MCF 10A (cell line): ENCODE measurements around the gene SLC13A2. TPM values are rescaled to one million over a fixed set of nuclear protein-coding genes. Genes with fewer than 3 reads are reported as not detected.

ENCODE experiments used
- BruUV-seq: library from RNA; stranded (reverse); fragments of 400-500 nt; replicated peaks from 2 replicates; lab custom pipeline; 2021; lab: Mats Ljungman, UMichigan
- CTCF ChIA-PET: fragments of 300-600 bp; sonication (Branson Sonifier 250); formaldehyde crosslinking; extraction: SDS; loops from one replicate; lab custom pipeline; 2021; ENCODE audit warnings: antibody characterized with exemption, inconsistent platforms; lab: Yijun Ruan, JAX
- POLR2A ChIA-PET: fragments of 300-600, 350-650 bp; sonication (Branson Sonifier 250); formaldehyde crosslinking; extraction: SDS; loops from one replicate; lab custom pipeline; 2020; ENCODE audit warnings: antibody characterized with exemption, inconsistent platforms; lab: Yijun Ruan, JAX
- DNase-seq: peaks from one replicate; pipeline ENCODE4 v3.0.0-alpha.2; 2018; ENCODE audit not compliant: unreplicated experiment
- H3K27ac Mint-ChIP-seq: one replicate; pipeline ENCODE4 v1.8.0; 2022; ENCODE audit warnings: mild to moderate bottlenecking, low read depth, mixed read lengths; ENCODE audit not compliant: unreplicated experiment
- H3K27me3 Mint-ChIP-seq: one replicate; pipeline ENCODE4 v1.8.0; 2022; ENCODE audit warnings: mixed read lengths; ENCODE audit not compliant: insufficient read depth, unreplicated experiment
- H3K36me3 Mint-ChIP-seq: one replicate; pipeline ENCODE4 v1.8.0; 2022; ENCODE audit warnings: mild to moderate bottlenecking, moderate library complexity, mixed read lengths; ENCODE audit not compliant: insufficient read depth, unreplicated experiment
- H3K4me1 Mint-ChIP-seq: one replicate; pipeline ENCODE4 v1.8.0; 2022; ENCODE audit warnings: mixed read lengths; ENCODE audit not compliant: insufficient read depth, unreplicated experiment
- H3K4me3 Mint-ChIP-seq: one replicate; pipeline ENCODE4 v1.8.0; 2022; ENCODE audit warnings: mild to moderate bottlenecking, moderate library complexity, mixed read lengths; ENCODE audit not compliant: unreplicated experiment
- H3K9me3 Mint-ChIP-seq: one replicate; pipeline ENCODE4 v1.8.0; 2022; ENCODE audit warnings: mixed read lengths; ENCODE audit not compliant: unreplicated experiment
- intact Hi-C: fragments of 100-400 bp; cut with micrococcal nuclease; formaldehyde crosslinking; loops from 2 replicates; pipeline ENCODE4 v1.14.1; 2022
- total RNA-seq: library from RNA; stranded (reverse); gene quantifications from 2 replicates; pipeline ENCODE4 v1.2.3, GENCODE V29; 2022
- TF ChIP-seq, protein P1 (sequence below): fragments of 200-600 bp; IDR thresholded peaks from one replicate; pipeline ENCODE4 v1.8.0; 2022; ENCODE audit warnings: antibody characterized with exemption, mild to moderate bottlenecking; ENCODE audit not compliant: unreplicated experiment

Gene SLC13A2
- total RNA-seq, 1 experiment from 2014 or later = not detected

- no peak for DNase-seq
- no peaks in the 10 kb centered on the region for H3K4me1 Mint-ChIP-seq
- H3K27ac Mint-ChIP-seq = no peak overlapping the region
- H3K36me3 Mint-ChIP-seq = no peaks in the 10 kb centered on the region
- no peaks in the 10 kb centered on the region for H3K9me3 Mint-ChIP-seq
- no TSS peak for BruUV-seq
- ChIA-PET POLR2A (no interaction called here), CTCF (interaction anchor here (0.7 to 5.8 kb wide), 5 partner anchors 9 to 142 kb away, joined by 3 to 42 read pairs (median 3); partner anchors contain the start of gene POLDIP2)
- TF ChIP-seq, protein P1, sequence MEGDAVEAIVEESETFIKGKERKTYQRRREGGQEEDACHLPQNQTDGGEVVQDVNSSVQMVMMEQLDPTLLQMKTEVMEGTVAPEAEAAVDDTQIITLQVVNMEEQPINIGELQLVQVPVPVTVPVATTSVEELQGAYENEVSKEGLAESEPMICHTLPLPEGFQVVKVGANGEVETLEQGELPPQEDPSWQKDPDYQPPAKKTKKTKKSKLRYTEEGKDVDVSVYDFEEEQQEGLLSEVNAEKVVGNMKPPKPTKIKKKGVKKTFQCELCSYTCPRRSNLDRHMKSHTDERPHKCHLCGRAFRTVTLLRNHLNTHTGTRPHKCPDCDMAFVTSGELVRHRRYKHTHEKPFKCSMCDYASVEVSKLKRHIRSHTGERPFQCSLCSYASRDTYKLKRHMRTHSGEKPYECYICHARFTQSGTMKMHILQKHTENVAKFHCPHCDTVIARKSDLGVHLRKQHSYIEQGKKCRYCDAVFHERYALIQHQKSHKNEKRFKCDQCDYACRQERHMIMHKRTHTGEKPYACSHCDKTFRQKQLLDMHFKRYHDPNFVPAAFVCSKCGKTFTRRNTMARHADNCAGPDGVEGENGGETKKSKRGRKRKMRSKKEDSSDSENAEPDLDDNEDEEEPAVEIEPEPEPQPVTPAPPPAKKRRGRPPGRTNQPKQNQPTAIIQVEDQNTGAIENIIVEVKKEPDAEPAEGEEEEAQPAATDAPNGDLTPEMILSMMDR = no peak
- intact Hi-C loops = no loop called here
- H3K4me3 Mint-ChIP-seq = no peak overlapping the region
- peaks cover 2% of the 10 kb centered on the region for H3K27me3 Mint-ChIP-seq
Observed at GRCh38 chr17:28498652-28499363, 25.4 kb downstream of the SLC13A2 start.

GRCh38 chr17:28499364-28499664 lies 25.9 kb downstream of the SLC13A2 start:
- no peaks in the 10 kb centered on the region for H3K9me3 Mint-ChIP-seq
- ChIA-PET POLR2A (interaction anchor here (0.5 to 0.9 kb wide), 2 partner anchors 257 to 639 kb away, joined by 3 to 4 read pairs; no protein-coding TSS in a partner anchor), CTCF (interaction anchor here (0.7 to 5.8 kb wide), 3 partner anchors 12 to 41 kb away, joined by 3 to 42 read pairs (median 5); no protein-coding TSS in a partner anchor)
- no TSS peak for BruUV-seq
- peaks cover 7% of the 10 kb centered on the region for H3K27me3 Mint-ChIP-seq
- H3K4me1 Mint-ChIP-seq = no peaks in the 10 kb centered on the region
- no peaks in the 10 kb centered on the region for H3K36me3 Mint-ChIP-seq
- intact Hi-C loops = no loop called here
- TF ChIP-seq, protein P1 = no peak
- no peak overlapping the region for H3K27ac Mint-ChIP-seq
- H3K4me3 Mint-ChIP-seq = no peak overlapping the region
- no peak for DNase-seq

- H3K9me3 Mint-ChIP-seq = no peaks in the 10 kb centered on the region
- no peaks in the 10 kb centered on the region for H3K4me1 Mint-ChIP-seq
- ChIA-PET POLR2A (interaction anchor here (0.5 to 0.9 kb wide), 2 partner anchors 258 to 639 kb away, joined by 3 to 4 read pairs; no protein-coding TSS in a partner anchor), CTCF (interaction anchor here (0.7 to 5.8 kb wide), 5 partner anchors 12 to 48 kb away, joined by 3 to 42 read pairs (median 3); no protein-coding TSS in a partner anchor)
- H3K4me3 Mint-ChIP-seq = no peak overlapping the region
- no peak overlapping the region for H3K27ac Mint-ChIP-seq
- TF ChIP-seq, protein P1 = no peak
- peaks cover 12% of the 10 kb centered on the region for H3K27me3 Mint-ChIP-seq
- intact Hi-C loops = no loop called here
- H3K36me3 Mint-ChIP-seq = no peaks in the 10 kb centered on the region
- BruUV-seq = no TSS peak
- no peak for DNase-seq
Observed at GRCh38 chr17:28499684-28500357, 26.4 kb downstream of the SLC13A2 start.

DNA sequence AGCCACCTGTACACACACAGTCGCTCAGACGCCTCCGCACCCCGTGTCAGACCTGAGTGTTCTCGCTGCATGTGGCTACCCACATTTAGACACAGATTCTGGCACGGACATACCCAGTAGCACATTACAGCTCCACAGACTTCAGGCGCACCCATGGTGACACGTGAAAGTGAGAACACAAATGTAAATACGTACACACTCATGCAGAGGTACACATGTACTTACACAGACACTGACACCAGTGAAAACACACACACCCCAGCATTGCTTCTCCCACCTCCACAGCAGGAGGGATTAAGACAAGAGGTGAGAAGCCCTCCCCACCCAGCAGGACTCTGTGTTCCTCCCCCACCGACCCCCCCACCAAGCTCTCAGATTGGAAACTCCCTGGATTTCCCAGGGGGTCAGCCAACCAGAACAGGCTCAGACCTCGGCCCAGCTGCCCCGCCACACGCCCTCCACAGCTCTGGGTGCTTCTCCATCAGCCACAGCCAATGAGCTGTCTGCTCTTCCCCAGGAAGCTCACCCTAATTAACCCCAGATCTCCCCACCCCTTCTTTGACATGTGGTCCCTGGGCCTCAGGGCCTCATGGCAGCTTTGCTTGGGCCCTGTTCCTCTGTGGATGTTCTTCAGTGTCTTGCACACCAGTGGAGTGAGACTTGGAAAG lies 27.4 kb downstream of the SLC13A2 start:
- intact Hi-C loops = no loop called here
- H3K27me3 Mint-ChIP-seq = peaks cover 12% of the 10 kb centered on the region
- H3K36me3 Mint-ChIP-seq = no peaks in the 10 kb centered on the region
- no peak for DNase-seq
- no peaks in the 10 kb centered on the region for H3K9me3 Mint-ChIP-seq
- CTCF ChIA-PET = interaction anchor here (0.7 to 5.8 kb wide), 4 partner anchors 11 to 108 kb away, joined by 3 to 42 read pairs (median 3); no protein-coding TSS in a partner anchor
- no peak overlapping the region for H3K27ac Mint-ChIP-seq
- no peak overlapping the region for H3K4me3 Mint-ChIP-seq
- peaks cover 7% of the 10 kb centered on the region for H3K4me1 Mint-ChIP-seq
- TF ChIP-seq, protein P1 = no peak
- no TSS peak for BruUV-seq
- POLR2A ChIA-PET = no interaction called here
